Omental fat pad (tissue), 4 donors: ENCODE measurements around the gene JMJD1C. TPM values are rescaled to one million over a fixed set of nuclear protein-coding genes. Genes with fewer than 3 reads are reported as not detected.

ENCODE experiments used
- ATAC-seq: fragments of 150-250 bp; one replicate; pipeline ENCODE4 v1.9.1; 2016; ENCODE audit warnings: mild to moderate bottlenecking, moderate library complexity; ENCODE audit not compliant: low FRiP score
- DNase-seq: peaks from one replicate; pipeline ENCODE4 v3.0.0-alpha.2; 2019; ENCODE audit warnings: low spot score
- CTCF ChIP-seq, 3 donors: fragments of 450-650 bp; IDR thresholded peaks; one replicate each; pipeline ENCODE4 v1.5.1; 2016 to 2017; ENCODE audit warnings: antibody characterized with exemption in 3 of 3, mild to moderate bottlenecking in 3 of 3, moderate library complexity in 2 of 3
- total RNA-seq, 4 donors: library from RNA; depleted of rRNA; stranded (reverse); fragments of >200 nt; gene quantifications; one replicate each; pipeline ENCODE4 v1.1.0, GENCODE V29; 2016

The JMJD1C gene
- total RNA-seq, 4 donors from 2014 or later = 99.8 to 179 (median 149) TPM

GRCh38 chr10:63166742-63167258, 299.0 kb downstream of the JMJD1C start:
- ATAC-seq (peak; percentile 56), DNase-seq (no peak)
- peak in 1 of 3 donors; percentile 50 for TF ChIP-seq CTCF (IDR thresholded peaks at IDR 0.05)

- no peak for DNase-seq
- no peak for ATAC-seq
- TF ChIP-seq CTCF (IDR thresholded peaks at IDR 0.05) = no peak
Measured at GRCh38 chr10:63165249-63165648, 300.5 kb downstream of the JMJD1C start.

- TF ChIP-seq CTCF (IDR thresholded peaks at IDR 0.05) = no peak
- DNase-seq (no peak), ATAC-seq (no peak)
Measured at GRCh38 chr10:63164166-63164623, 301.6 kb downstream of the JMJD1C start.

GRCh38 chr10:63161592-63161991, 304.2 kb downstream of the JMJD1C start:
- no peak for DNase-seq
- no peak for TF ChIP-seq CTCF (IDR thresholded peaks at IDR 0.05)
- ATAC-seq = no peak

- peak; percentile 74 for ATAC-seq
- DNase-seq = no peak
- TF ChIP-seq CTCF (IDR thresholded peaks at IDR 0.05) = peak in 2 of 3 donors; percentile 3 to 63
Measured at GRCh38 chr10:63157845-63158624, 307.7 kb downstream of the JMJD1C start.

GRCh38 chr10:63156236-63156635, 309.5 kb downstream of the JMJD1C start:
- DNase-seq (no peak), ATAC-seq (peak; percentile 33)
- TF ChIP-seq CTCF (IDR thresholded peaks at IDR 0.05) = no peak
